GM21786 (cell line): ENCODE data around the gene KASH5.
A peak's percentile ranks its signal among the peaks of the same experiment; 100 is the strongest.
"Not testable (repeated sequence)": the region's sequence is repeated elsewhere in the genome, so short reads cannot be mapped to it uniquely, and the experiment has no call there.

Source experiments
- ATAC-seq: cut with Tn5 transposase; IDR thresholded peaks from one replicate; pipeline ENCODE4 v1.9.1; 2021; ENCODE audit not compliant: unreplicated experiment

Gene KASH5

GRCh38 chr19:49453013-49453756 lies 65.1 kb downstream of the KASH5 start, which contains the start of gene ALDH16A1:
TSS of gene ALDH16A1 (plus strand) at chr19:49453225. CDS start at chr19:49453332, 107 bp downstream.
- ATAC-seq: peak; percentile 78

- ATAC-seq: no peak
Observed at GRCh38 chr19:49453757-49454240, 65.8 kb downstream of the KASH5 start.

GRCh38 chr19:49455773-49456172 lies 67.7 kb downstream of the KASH5 start:
- no peak for ATAC-seq

GRCh38 chr19:49456326-49456725 lies 68.3 kb downstream of the KASH5 start:
- ATAC-seq: no peak

- no peak for ATAC-seq
Observed at GRCh38 chr19:49458567-49458903, 70.5 kb downstream of the KASH5 start.

- no peak for ATAC-seq
Observed at GRCh38 chr19:49459388-49459787, 71.3 kb downstream of the KASH5 start.

- not testable (repeated sequence) for ATAC-seq
Observed at GRCh38 chr19:49461130-49461529, 73.1 kb downstream of the KASH5 start.

- no peak for ATAC-seq
Observed at GRCh38 chr19:49461656-49462055, 73.6 kb downstream of the KASH5 start.

- ATAC-seq: no peak
Observed at GRCh38 chr19:49462492-49462891, 74.4 kb downstream of the KASH5 start.

- no peak for ATAC-seq
Observed at GRCh38 chr19:49463960-49464740, 76.1 kb downstream of the KASH5 start.

- no peak for ATAC-seq
Observed at GRCh38 chr19:49465371-49465770, 77.3 kb downstream of the KASH5 start.
